ENCODE measurements around the gene TOP1.
"Not testable (repeated sequence)": the region's sequence is repeated elsewhere in the genome, so short reads cannot be mapped to it uniquely, and the experiment has no call there.

TOP1 gene

DNA sequence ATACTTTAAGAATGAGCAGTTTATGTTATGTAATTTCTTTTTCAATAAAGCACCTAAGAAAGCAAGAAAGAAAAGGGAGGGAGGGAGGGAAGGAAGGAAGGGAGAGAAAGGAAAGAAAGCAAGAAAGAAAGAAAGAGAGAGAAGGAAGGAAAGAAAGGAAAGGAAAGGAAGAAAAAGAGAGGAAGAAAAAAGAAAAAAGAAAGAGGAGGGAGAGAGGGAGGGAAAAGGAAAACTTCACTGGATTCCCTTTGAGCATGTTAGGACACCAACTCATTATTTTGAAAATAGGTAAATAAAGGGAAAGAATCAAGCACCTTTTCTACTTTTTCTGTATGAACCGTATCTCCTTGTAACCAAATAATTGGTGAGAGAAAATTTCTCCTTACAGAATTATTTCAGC, 32.3 kb upstream of the TOP1 start:
- Mint-ChIP-seq H3K9me3 (no peaks in the 10 kb centered on the region), H3K4me3 (no peak overlapping the region), H3K4me1 (peaks cover 14 to 26% of the 10 kb centered on the region in 2 donors), H3K36me3 (no peaks in the 10 kb centered on the region), H3K27me3 (no peaks in the 10 kb centered on the region), H3K27ac (no peak overlapping the region)
- DNase-seq (no peak), ATAC-seq (replicated peaks) (no peak)

DNA sequence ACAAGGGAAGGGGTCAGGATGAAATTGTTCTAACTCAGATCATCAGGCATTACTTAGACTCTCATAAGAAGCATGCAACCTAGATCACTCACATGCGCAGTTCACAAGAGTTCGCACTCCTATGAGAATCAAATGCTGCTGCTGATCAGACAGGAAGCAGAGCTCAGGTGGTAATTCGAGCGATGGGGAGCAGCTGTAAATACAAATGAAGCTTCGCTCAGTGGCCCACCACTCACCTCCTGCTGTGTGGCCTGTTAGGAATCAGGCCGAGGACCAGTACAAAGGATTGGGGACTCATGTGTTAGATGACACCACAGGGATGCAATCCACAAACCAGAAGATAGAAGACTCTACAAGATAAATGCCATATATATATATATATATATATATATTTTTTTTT, 31.5 kb upstream of the TOP1 start:
- peaks cover 10 to 18% of the 10 kb centered on the region in 2 donors for H3K4me1 Mint-ChIP-seq
- H3K27me3 Mint-ChIP-seq, result no peaks in the 10 kb centered on the region
- no peak overlapping the region for H3K4me3 Mint-ChIP-seq
- no peak for DNase-seq
- no peaks in the 10 kb centered on the region for H3K9me3 Mint-ChIP-seq
- no peaks in the 10 kb centered on the region for H3K36me3 Mint-ChIP-seq
- no peak for ATAC-seq (replicated peaks)
- H3K27ac Mint-ChIP-seq, result peak overlapping the region; percentile 63

DNA sequence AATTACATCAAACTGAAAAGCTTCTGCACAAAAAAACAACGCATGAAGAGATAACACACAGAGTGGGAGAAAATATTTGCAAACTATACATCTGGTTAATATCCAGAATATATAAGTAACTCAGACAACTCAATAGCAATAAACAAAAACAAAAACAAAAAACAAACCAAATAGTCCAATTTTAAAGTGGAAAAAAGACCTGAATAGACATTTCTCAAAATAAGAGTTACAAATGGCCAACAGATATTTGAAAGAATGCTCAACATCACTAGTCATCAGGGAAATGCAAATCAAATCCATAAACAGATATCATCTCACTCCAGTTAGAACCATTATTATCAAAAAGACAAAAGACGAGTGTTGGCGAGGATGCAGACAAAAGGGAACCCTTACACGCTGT, 28.8 kb upstream of the TOP1 start:
- no peak overlapping the region for H3K4me3 Mint-ChIP-seq
- H3K4me1 Mint-ChIP-seq, result peaks cover 16 to 26% of the 10 kb centered on the region in 2 donors
- H3K27ac Mint-ChIP-seq, result no peak overlapping the region

DNA sequence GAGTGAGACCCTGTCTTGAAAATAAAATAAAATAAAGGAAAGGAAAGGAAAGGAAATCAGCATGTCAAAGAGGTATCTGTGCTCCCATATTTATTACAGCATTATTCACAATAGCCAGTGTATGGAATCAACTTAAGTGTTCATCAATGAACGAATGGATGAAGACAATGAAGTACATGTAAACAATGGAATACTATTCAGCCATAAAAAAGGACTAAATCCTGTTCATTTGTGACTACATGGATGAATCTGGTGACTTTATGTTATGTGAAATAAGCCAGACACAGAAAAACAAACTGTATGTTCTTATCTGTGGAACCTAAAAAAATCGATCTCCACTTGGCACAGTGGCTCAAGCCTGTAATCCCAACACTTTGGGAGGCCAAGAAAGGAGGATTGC, 28.0 kb upstream of the TOP1 start:
- ATAC-seq (replicated peaks) (no peak), DNase-seq (no peak)
- H3K27me3 Mint-ChIP-seq, result no peaks in the 10 kb centered on the region
- no peaks in the 10 kb centered on the region for H3K9me3 Mint-ChIP-seq
- H3K36me3 Mint-ChIP-seq, result no peaks in the 10 kb centered on the region
- H3K4me3 Mint-ChIP-seq, result no peak overlapping the region
- H3K27ac Mint-ChIP-seq, result no peak overlapping the region
- H3K4me1 Mint-ChIP-seq, result peaks cover 20 to 33% of the 10 kb centered on the region in 2 donors

More for the DNA sequence above, 28.8 kb upstream of the TOP1 start:
- Mint-ChIP-seq H3K27me3 (no peaks in the 10 kb centered on the region), H3K9me3 (no peaks in the 10 kb centered on the region), H3K36me3 (no peaks in the 10 kb centered on the region)
- DNase-seq (no peak), ATAC-seq (replicated peaks) (no peak)

DNA sequence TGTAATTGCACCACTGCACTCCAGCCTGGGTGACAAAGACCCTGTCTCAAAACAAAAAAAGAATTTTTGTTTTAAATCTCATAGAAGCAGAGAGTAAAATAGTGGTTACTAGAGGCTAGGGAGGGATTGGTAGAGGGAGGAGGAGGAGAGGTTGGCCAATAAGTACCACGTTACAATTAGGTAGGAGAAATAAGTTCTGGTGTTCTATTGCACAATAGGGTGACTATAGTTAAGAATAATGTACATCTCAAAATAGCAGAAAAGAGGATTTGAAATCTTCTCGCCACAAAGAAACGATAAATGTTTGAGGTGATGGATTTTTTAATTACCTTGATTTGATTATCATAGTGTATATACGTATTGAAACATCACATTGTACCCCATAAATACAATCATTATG, 27.1 kb upstream of the TOP1 start:
- Mint-ChIP-seq H3K36me3 (no peaks in the 10 kb centered on the region), H3K27ac (no peak overlapping the region), H3K4me1 (peaks cover 23 to 40% of the 10 kb centered on the region in 2 donors), H3K27me3 (no peaks in the 10 kb centered on the region), H3K9me3 (peaks cover 0 to 1% of the 10 kb centered on the region in 2 donors), H3K4me3 (no peak overlapping the region)
- no peak for ATAC-seq (replicated peaks)
- no peak for DNase-seq

DNA sequence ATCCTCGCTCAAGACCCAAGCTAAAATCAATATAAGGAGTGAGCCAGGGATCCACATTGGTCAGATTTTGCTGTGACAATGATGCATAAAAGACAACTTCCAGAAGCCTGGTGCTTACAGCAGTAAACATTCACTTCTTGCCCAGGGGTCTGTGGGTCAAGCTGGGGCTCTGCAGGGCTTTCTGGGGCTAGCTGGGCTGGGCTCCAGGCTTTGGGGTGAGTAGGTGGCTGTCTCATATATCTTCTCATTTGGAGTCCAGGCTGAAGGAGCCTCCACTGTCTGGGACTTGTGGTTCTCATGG, 25.8 kb upstream of the TOP1 start:
- DNase-seq (no peak), ATAC-seq (replicated peaks) (no peak)
- Mint-ChIP-seq H3K9me3 (peaks cover 0 to 1% of the 10 kb centered on the region in 2 donors), H3K27ac (no peak overlapping the region), H3K36me3 (no peaks in the 10 kb centered on the region), H3K27me3 (no peaks in the 10 kb centered on the region), H3K4me3 (no peak overlapping the region), H3K4me1 (peaks cover 19 to 37% of the 10 kb centered on the region in 2 donors)

DNA sequence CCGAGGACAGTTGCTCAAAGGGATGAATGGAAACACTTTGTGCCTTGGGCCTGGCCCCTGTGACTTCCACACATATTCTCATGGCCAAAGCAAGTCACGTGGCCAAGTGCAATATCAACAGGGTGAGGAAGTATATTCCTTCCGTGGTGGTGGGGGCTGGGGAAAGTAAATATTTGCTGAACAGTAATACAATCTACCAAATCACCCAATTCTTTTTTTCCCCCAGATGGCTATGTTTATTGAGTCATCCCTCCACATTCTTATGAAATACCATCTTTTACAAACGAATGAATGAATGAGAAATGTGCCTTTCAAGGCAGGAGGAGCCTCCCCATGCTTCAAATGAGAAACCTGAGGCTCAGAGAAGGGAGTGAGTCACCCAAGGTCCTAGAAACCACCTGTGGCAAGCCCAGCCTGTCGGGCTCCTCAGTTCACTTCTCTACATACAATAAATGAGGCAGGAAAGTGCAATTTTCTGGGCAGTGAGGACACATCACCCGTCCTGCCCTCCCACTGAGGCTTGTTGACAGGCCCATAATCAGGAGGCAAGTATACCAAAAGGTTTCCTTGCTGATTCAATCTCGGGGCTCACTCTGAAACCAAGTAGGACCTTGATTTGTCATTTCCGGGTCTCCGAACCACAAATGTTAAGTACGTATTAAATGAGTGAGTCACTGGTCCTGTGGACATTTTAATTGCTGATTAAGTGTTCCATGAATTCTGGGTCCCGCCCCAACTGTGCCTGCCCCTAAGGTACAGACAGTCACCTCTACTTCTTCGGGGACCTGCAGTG, 25.3 kb upstream of the TOP1 start:
- DNase-seq, result no peak
- Mint-ChIP-seq H3K9me3 (peaks cover 0 to 1% of the 10 kb centered on the region in 2 donors), H3K4me3 (peak overlapping the region; percentile 27 to 59), H3K27me3 (no peaks in the 10 kb centered on the region), H3K4me1 (peaks cover 25 to 43% of the 10 kb centered on the region in 2 donors), H3K27ac (peak overlapping the region; percentile 93), H3K36me3 (no peaks in the 10 kb centered on the region)
- peak; percentile 80 to 89 for ATAC-seq (replicated peaks)

DNA sequence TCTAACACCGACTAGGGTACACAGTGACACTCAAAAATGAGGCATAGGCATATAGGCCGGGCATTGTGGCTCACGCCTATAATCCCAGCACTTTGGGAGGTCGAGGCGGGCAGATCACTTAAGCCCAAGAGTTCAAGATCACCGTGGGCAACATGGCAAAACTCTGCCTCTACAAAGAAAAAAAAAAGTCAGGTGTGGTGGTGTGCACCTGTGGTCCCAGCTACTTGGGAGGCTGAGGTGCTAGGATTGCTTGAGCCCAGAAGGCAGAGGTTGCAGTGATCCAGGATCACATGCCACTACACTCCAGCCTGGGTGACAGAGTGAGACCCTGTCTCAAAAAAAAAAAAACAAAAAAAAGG, 24.7 kb upstream of the TOP1 start:
- not testable (repeated sequence) for H3K27me3 Mint-ChIP-seq; ATAC-seq (replicated peaks); H3K36me3 Mint-ChIP-seq; H3K9me3 Mint-ChIP-seq; DNase-seq
- H3K27ac Mint-ChIP-seq, result peak overlapping the region; percentile 93
- H3K4me3 Mint-ChIP-seq, result peak overlapping the region; percentile 27 to 59
- H3K4me1 Mint-ChIP-seq, result peaks cover 27 to 47% of the 10 kb centered on the region in 2 donors

DNA sequence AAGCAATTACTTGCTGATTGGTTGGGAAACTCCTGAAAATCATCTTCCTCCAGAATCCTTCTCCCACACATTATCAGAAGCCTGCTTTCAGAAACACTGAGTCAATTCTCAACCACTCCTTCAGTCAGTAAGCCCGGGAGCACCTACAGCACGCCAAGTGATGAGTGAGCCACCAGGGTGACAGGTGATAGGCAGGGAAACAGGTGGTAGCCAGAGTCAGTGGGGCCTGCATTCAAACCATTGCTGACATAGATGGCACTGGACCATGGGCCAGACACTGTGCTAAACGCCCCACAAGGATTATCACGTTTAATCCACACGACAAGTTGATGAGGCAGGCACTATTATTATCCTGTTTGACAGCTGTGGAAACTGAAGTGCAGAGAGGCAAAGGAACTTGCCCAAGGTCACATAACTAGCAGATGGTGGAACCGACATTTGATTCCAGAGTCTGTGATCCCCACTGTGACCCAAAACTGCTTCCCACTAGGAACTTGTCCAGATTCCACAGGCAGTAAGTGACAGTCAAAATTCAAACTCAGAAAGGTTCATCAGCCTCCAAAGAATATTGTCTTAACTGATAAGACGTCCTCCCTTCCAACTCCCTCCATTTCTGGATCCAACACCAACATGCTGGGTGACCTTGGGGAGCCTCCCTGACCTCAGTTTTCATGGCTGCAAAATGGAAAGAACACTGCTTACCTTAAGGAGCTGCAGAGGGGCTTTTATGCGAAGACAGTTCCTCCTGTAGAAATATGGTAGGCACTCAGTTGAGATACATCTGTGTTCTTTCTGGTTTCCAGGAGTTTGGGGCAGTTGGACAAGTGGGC, 23.9 kb upstream of the TOP1 start:
- peak overlapping the region; percentile 25 for H3K27ac Mint-ChIP-seq
- DNase-seq (no peak), ATAC-seq (replicated peaks) (no peak)
- H3K36me3 Mint-ChIP-seq, result no peaks in the 10 kb centered on the region
- H3K9me3 Mint-ChIP-seq, result peaks cover 0 to 1% of the 10 kb centered on the region in 2 donors
- peaks cover 29 to 54% of the 10 kb centered on the region in 2 donors for H3K4me1 Mint-ChIP-seq
- H3K4me3 Mint-ChIP-seq, result no peak overlapping the region
- no peaks in the 10 kb centered on the region for H3K27me3 Mint-ChIP-seq

DNA sequence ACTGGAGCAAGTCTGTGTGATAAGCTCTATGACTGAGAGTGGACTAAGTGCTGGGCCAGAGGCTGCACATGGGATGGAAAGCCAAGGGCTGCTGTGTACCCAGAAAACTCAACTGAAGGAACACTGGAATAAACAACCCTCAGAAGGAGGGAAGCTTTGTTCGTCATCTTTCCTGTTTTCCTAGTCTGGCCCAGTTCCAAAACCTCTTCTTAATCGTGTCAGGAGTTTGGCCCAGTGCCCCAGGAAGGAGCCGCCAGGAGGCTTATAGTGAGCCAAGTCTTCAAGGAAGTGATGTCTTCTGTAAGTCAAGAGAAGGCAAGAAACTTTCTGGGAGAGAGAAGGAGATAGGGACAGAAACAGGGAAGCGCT, 23.3 kb upstream of the TOP1 start:
- Mint-ChIP-seq H3K9me3 (peaks cover 0 to 1% of the 10 kb centered on the region in 2 donors), H3K4me3 (no peak overlapping the region), H3K36me3 (no peaks in the 10 kb centered on the region), H3K27me3 (no peaks in the 10 kb centered on the region), H3K4me1 (peaks cover 31 to 58% of the 10 kb centered on the region in 2 donors), H3K27ac (peak overlapping the region; percentile 25)
- ATAC-seq (replicated peaks) (no peak), DNase-seq (no peak)

DNA sequence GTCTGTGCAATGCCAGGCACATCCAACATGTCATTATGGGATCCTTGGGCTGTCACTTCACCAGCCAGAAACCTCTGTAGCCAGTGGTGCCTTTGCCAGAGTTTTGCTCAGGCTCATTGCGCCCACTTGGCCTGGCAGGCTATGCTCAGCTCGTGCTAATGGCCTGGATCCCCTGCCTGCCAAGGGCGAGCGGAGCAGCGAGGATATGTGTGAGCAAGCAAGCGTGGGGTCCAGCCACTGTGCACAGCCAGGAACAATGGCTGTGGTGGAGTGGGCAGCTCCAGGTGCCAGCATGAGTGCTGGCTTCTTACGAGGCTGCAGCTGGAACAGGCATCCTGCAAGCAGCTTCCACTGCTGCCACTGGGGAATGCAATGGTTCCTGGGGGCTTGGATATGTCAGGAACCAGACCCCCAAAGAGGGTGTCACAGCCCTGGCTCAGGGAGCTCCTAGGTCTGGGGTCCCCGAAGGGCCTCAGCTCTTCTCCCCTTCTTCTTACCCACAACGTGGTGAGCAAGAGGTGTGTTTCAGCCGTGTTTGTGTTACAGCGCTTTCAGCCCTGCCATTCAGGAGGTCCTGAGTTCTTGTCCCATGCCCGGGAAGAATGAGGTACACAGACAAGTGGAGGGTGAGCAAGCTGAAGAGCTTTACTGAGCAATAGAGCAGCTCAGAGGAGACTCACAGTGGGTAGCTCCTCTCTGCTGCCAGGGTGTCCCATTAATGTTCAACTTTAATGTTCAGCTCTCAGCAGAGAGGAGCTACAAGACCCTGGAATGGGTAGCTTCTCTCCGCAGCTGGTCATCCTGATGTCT, 22.3 kb upstream of the TOP1 start:
- no peak overlapping the region for H3K4me3 Mint-ChIP-seq
- no peak for DNase-seq
- no peaks in the 10 kb centered on the region for H3K27me3 Mint-ChIP-seq
- no peak overlapping the region for H3K27ac Mint-ChIP-seq
- no peak for ATAC-seq (replicated peaks)
- H3K4me1 Mint-ChIP-seq, result peaks cover 31 to 58% of the 10 kb centered on the region in 2 donors
- peaks cover 0 to 1% of the 10 kb centered on the region in 2 donors for H3K9me3 Mint-ChIP-seq
- no peaks in the 10 kb centered on the region for H3K36me3 Mint-ChIP-seq

DNA sequence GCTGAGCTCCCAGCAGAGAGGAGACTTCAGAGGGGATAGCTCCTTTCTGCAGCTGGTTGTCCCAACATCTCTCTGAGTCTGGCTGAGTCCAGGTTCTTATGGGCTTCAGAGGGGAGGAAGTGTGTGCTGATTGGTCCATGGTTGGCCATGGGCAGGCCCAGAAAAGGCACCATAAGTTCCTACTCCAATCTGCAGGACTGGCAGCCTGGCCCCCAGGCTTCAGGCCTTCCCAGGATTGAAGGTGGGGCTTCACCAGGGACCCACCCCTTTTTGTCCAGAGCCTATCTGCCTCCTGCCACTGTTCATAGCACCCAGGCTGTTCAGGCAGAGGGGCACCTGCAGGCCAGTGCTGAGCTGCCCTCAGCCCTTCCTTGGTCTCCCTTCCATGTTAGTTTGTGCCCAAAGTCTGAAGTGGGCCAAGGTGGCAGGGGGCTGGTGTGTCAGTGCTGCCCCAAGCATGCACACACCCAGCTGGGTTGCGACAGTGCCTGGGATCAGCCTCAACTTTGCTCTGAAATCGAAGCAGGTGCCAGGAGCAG, 21.6 kb upstream of the TOP1 start:
- peaks cover 37 to 65% of the 10 kb centered on the region in 2 donors for H3K4me1 Mint-ChIP-seq
- peaks cover 0 to 1% of the 10 kb centered on the region in 2 donors for H3K9me3 Mint-ChIP-seq
- no peak overlapping the region for H3K27ac Mint-ChIP-seq
- ATAC-seq (replicated peaks), result no peak
- H3K4me3 Mint-ChIP-seq, result no peak overlapping the region
- no peaks in the 10 kb centered on the region for H3K36me3 Mint-ChIP-seq
- H3K27me3 Mint-ChIP-seq, result no peaks in the 10 kb centered on the region
- no peak for DNase-seq

DNA sequence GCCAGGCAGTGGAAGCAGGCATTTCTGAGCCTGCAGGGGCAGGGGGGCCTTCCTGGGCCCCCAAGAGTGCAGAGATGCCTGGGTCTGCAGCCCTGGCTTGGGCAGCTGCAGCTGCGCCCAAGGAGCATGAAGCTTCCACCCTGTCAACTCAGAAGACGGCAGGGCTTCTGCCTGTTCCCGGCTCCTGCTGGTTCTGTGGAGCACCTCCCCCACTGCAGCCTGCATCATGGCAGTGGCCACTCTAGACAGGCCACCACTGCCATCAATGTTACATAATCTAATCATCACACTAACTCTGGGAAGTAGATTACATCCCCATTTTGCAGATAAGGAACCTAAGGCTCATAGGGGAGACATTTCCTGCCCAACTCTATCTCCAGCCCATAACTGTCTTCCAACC, 21.1 kb upstream of the TOP1 start:
- DNase-seq (no peak), ATAC-seq (replicated peaks) (no peak)
- H3K27ac Mint-ChIP-seq, result no peak overlapping the region
- no peaks in the 10 kb centered on the region for H3K36me3 Mint-ChIP-seq
- H3K4me1 Mint-ChIP-seq, result peaks cover 42 to 70% of the 10 kb centered on the region in 2 donors
- H3K4me3 Mint-ChIP-seq, result no peak overlapping the region
- H3K27me3 Mint-ChIP-seq, result no peaks in the 10 kb centered on the region
- peaks cover 0 to 1% of the 10 kb centered on the region in 2 donors for H3K9me3 Mint-ChIP-seq

DNA sequence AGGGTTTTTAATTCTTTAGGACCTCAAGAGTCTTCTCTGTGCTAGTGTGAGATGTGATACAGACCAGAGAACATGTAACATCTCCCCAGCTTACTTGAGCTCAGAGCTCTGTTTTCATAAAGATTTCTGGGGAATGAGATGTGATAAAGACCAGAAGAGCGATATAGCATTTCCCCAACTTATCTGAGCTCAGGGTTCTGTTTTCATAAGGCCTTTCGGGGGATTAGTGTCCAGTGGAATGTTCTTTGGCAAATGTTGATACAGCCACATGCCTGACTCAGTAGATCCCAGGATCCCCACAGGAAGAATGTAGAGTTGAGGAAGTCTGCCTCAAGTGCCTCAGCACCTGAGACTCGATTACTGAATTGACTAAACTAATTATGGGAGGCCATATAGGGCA, 18.7 kb upstream of the TOP1 start:
- H3K27me3 Mint-ChIP-seq, result no peaks in the 10 kb centered on the region
- H3K4me3 Mint-ChIP-seq, result no peak overlapping the region
- no peak overlapping the region for H3K27ac Mint-ChIP-seq
- peaks cover 38 to 59% of the 10 kb centered on the region in 2 donors for H3K4me1 Mint-ChIP-seq
- H3K36me3 Mint-ChIP-seq, result no peaks in the 10 kb centered on the region
- ATAC-seq (replicated peaks) (no peak), DNase-seq (no peak)
- peaks cover 0 to 1% of the 10 kb centered on the region in 2 donors for H3K9me3 Mint-ChIP-seq
